ENCODE results near the gene DNAJB6.

DNAJB6 gene

GRCh38 chr7:157337316-157338149 is 729 bp downstream of the DNAJB6 start:
- Mint-ChIP-seq H3K4me1 (peaks cover 50% of the 10 kb centered on the region), H3K27ac (peak overlapping the region; percentile 97), H3K9me3 (no peaks in the 10 kb centered on the region), H3K4me3 (peak overlapping the region; percentile 93), H3K36me3 (peaks cover 19% of the 10 kb centered on the region), H3K27me3 (peaks cover 43% of the 10 kb centered on the region)
- peak; percentile 69 for DNase-seq
- CTCF ChIA-PET: interaction anchor here (0.9 to 3.1 kb wide), 9 partner anchors 9 to 444 kb away, joined by 3 to 15 read pairs (median 4); partner anchors contain the start of gene LMBR1

- H3K36me3 Mint-ChIP-seq: peaks cover 23% of the 10 kb centered on the region
- peaks cover 56% of the 10 kb centered on the region for H3K4me1 Mint-ChIP-seq
Measured at GRCh38 chr7:157339777-157340677, 3.2 kb downstream of the DNAJB6 start.

GRCh38 chr7:157347217-157347904 is 10.6 kb downstream of the DNAJB6 start:
- H3K36me3 Mint-ChIP-seq: peaks cover 5% of the 10 kb centered on the region
- H3K4me3 Mint-ChIP-seq: no peak overlapping the region
- no peak for DNase-seq
- no peaks in the 10 kb centered on the region for H3K9me3 Mint-ChIP-seq
- no peaks in the 10 kb centered on the region for H3K27me3 Mint-ChIP-seq
- peaks cover 37% of the 10 kb centered on the region for H3K4me1 Mint-ChIP-seq
- H3K27ac Mint-ChIP-seq: no peak overlapping the region
- CTCF ChIA-PET: no interaction called here

More at GRCh38 chr7:157339777-157340677, 3.2 kb downstream of the DNAJB6 start:
- peaks cover 19% of the 10 kb centered on the region for H3K27me3 Mint-ChIP-seq
- H3K9me3 Mint-ChIP-seq: no peaks in the 10 kb centered on the region
- peak; percentile 81 for DNase-seq
- CTCF ChIA-PET: interaction anchor here (0.8 to 3.1 kb wide), 16 partner anchors 12 to 390 kb away, joined by 3 to 15 read pairs (median 4); no protein-coding TSS in a partner anchor
- H3K27ac Mint-ChIP-seq: peak overlapping the region; percentile 78
- peak overlapping the region; percentile 42 for H3K4me3 Mint-ChIP-seq

GRCh38 chr7:157348548-157348947 is 11.7 kb downstream of the DNAJB6 start:
- Mint-ChIP-seq H3K4me3 (no peak overlapping the region), H3K9me3 (no peaks in the 10 kb centered on the region)
- CTCF ChIA-PET: no interaction called here

GRCh38 chr7:157352516-157352915 is 15.7 kb downstream of the DNAJB6 start:
- DNase-seq: no peak
- peaks cover 12% of the 10 kb centered on the region for H3K36me3 Mint-ChIP-seq
- no peak overlapping the region for H3K27ac Mint-ChIP-seq
- H3K4me3 Mint-ChIP-seq: no peak overlapping the region
- no peaks in the 10 kb centered on the region for H3K9me3 Mint-ChIP-seq
- H3K27me3 Mint-ChIP-seq: no peaks in the 10 kb centered on the region
- H3K4me1 Mint-ChIP-seq: peaks cover 55% of the 10 kb centered on the region
- CTCF ChIA-PET: interaction anchor here (4.1 kb wide), 1 partner anchor 14 kb away, joined by 13 read pairs; no protein-coding TSS in a partner anchor

More at GRCh38 chr7:157348548-157348947, 11.7 kb downstream of the DNAJB6 start:
- H3K4me1 Mint-ChIP-seq: peaks cover 42% of the 10 kb centered on the region
- H3K27me3 Mint-ChIP-seq: no peaks in the 10 kb centered on the region
- no peak for DNase-seq
- peak overlapping the region; percentile 6 for H3K27ac Mint-ChIP-seq
- H3K36me3 Mint-ChIP-seq: peaks cover 3% of the 10 kb centered on the region

GRCh38 chr7:157355784-157356511 is 19.1 kb downstream of the DNAJB6 start:
- Mint-ChIP-seq H3K9me3 (no peaks in the 10 kb centered on the region), H3K4me3 (no peak overlapping the region), H3K27me3 (no peaks in the 10 kb centered on the region), H3K27ac (peak overlapping the region; percentile 59), H3K36me3 (peaks cover 34% of the 10 kb centered on the region), H3K4me1 (peaks cover 51% of the 10 kb centered on the region)
- CTCF ChIA-PET: interaction anchor here (4.1 kb wide), 1 partner anchor 17 kb away, joined by 13 read pairs; no protein-coding TSS in a partner anchor
- DNase-seq: no peak

- H3K27me3 Mint-ChIP-seq: no peaks in the 10 kb centered on the region
- CTCF ChIA-PET: interaction anchor here (1.0 kb wide), 1 partner anchor 29 kb away, joined by 5 read pairs; no protein-coding TSS in a partner anchor
Measured at GRCh38 chr7:157357129-157358040, 20.6 kb downstream of the DNAJB6 start.

GRCh38 chr7:157358041-157358752 is 21.4 kb downstream of the DNAJB6 start:
- CTCF ChIA-PET: interaction anchor here (1.0 kb wide), 2 partner anchors 13 to 28 kb away, joined by 3 to 5 read pairs; no protein-coding TSS in a partner anchor
- H3K27me3 Mint-ChIP-seq: no peaks in the 10 kb centered on the region
- H3K27ac Mint-ChIP-seq: no peak overlapping the region
- peaks cover 41% of the 10 kb centered on the region for H3K36me3 Mint-ChIP-seq
- H3K9me3 Mint-ChIP-seq: no peaks in the 10 kb centered on the region
- DNase-seq: no peak
- H3K4me1 Mint-ChIP-seq: peaks cover 32% of the 10 kb centered on the region
- H3K4me3 Mint-ChIP-seq: no peak overlapping the region

More at GRCh38 chr7:157357129-157358040, 20.6 kb downstream of the DNAJB6 start:
- no peaks in the 10 kb centered on the region for H3K9me3 Mint-ChIP-seq
- H3K27ac Mint-ChIP-seq: no peak overlapping the region
- no peak overlapping the region for H3K4me3 Mint-ChIP-seq
- H3K36me3 Mint-ChIP-seq: peaks cover 38% of the 10 kb centered on the region
- peaks cover 39% of the 10 kb centered on the region for H3K4me1 Mint-ChIP-seq
- no peak for DNase-seq

- Mint-ChIP-seq H3K27ac (peak overlapping the region; percentile 31), H3K9me3 (no peaks in the 10 kb centered on the region), H3K4me1 (peaks cover 27% of the 10 kb centered on the region), H3K36me3 (peaks cover 45% of the 10 kb centered on the region), H3K27me3 (no peaks in the 10 kb centered on the region), H3K4me3 (no peak overlapping the region)
- DNase-seq: no peak
- CTCF ChIA-PET: interaction anchor here (1.0 kb wide), 1 partner anchor 13 kb away, joined by 3 read pairs; no protein-coding TSS in a partner anchor
Measured at GRCh38 chr7:157358753-157359096, 21.9 kb downstream of the DNAJB6 start.

- CTCF ChIA-PET: no interaction called here
- no peaks in the 10 kb centered on the region for H3K27me3 Mint-ChIP-seq
- H3K4me1 Mint-ChIP-seq: peaks cover 24% of the 10 kb centered on the region
Measured at GRCh38 chr7:157359581-157359980, 22.8 kb downstream of the DNAJB6 start.

GRCh38 chr7:157360483-157361025 is 23.8 kb downstream of the DNAJB6 start:
- Mint-ChIP-seq H3K36me3 (peaks cover 54% of the 10 kb centered on the region), H3K27ac (no peak overlapping the region), H3K4me1 (peaks cover 18% of the 10 kb centered on the region), H3K27me3 (no peaks in the 10 kb centered on the region), H3K9me3 (no peaks in the 10 kb centered on the region), H3K4me3 (no peak overlapping the region)
- no peak for DNase-seq
- CTCF ChIA-PET: no interaction called here

More at GRCh38 chr7:157359581-157359980, 22.8 kb downstream of the DNAJB6 start:
- H3K9me3 Mint-ChIP-seq: no peaks in the 10 kb centered on the region
- no peak overlapping the region for H3K4me3 Mint-ChIP-seq
- H3K36me3 Mint-ChIP-seq: peaks cover 49% of the 10 kb centered on the region
- no peak overlapping the region for H3K27ac Mint-ChIP-seq
- DNase-seq: no peak

GRCh38 chr7:157361537-157361936 is 24.7 kb downstream of the DNAJB6 start:
- H3K36me3 Mint-ChIP-seq: peaks cover 53% of the 10 kb centered on the region
- peaks cover 10% of the 10 kb centered on the region for H3K4me1 Mint-ChIP-seq
- CTCF ChIA-PET: no interaction called here

More at GRCh38 chr7:157361537-157361936, 24.7 kb downstream of the DNAJB6 start:
- no peaks in the 10 kb centered on the region for H3K9me3 Mint-ChIP-seq
- DNase-seq: no peak
- H3K4me3 Mint-ChIP-seq: no peak overlapping the region
- no peaks in the 10 kb centered on the region for H3K27me3 Mint-ChIP-seq
- no peak overlapping the region for H3K27ac Mint-ChIP-seq
